Body of pancreas (tissue), 4 donors: ENCODE measurements around the gene TMEM106C.

ENCODE experiments used
- POLR2A ChIP-seq, 3 donors: fragments of 450-650 bp; IDR thresholded peaks; one replicate each; pipeline ENCODE4 v1.6.1; 2016; ENCODE audit warnings: antibody characterized with exemption in 3 of 3, mild to moderate bottlenecking in 2 of 3
- TF ChIP-seq, protein P1 (sequence below), 7 experiments: fragments of 450-650 bp in 4 of 7; fragments of 200-600 bp in 3 of 7; sonication (generic) in 3 of 7; IDR thresholded peaks; one replicate each; pipeline ENCODE4 v1.5.1; 2016 to 2019; ENCODE audit warnings: antibody characterized with exemption in 7 of 7

GRCh38 chr12:47941475-47941780 is 22.0 kb upstream of the TMEM106C start:
- no peak for TF ChIP-seq POLR2A (IDR thresholded peaks at IDR 0.05)
- TF ChIP-seq, protein P1, sequence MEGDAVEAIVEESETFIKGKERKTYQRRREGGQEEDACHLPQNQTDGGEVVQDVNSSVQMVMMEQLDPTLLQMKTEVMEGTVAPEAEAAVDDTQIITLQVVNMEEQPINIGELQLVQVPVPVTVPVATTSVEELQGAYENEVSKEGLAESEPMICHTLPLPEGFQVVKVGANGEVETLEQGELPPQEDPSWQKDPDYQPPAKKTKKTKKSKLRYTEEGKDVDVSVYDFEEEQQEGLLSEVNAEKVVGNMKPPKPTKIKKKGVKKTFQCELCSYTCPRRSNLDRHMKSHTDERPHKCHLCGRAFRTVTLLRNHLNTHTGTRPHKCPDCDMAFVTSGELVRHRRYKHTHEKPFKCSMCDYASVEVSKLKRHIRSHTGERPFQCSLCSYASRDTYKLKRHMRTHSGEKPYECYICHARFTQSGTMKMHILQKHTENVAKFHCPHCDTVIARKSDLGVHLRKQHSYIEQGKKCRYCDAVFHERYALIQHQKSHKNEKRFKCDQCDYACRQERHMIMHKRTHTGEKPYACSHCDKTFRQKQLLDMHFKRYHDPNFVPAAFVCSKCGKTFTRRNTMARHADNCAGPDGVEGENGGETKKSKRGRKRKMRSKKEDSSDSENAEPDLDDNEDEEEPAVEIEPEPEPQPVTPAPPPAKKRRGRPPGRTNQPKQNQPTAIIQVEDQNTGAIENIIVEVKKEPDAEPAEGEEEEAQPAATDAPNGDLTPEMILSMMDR (IDR thresholded peaks at IDR 0.05) = no peak
